ENCODE results near the gene AR.
A peak's percentile ranks its signal among the peaks of the same experiment; 100 is the strongest.
"Not testable (repeated sequence)": the region's sequence is repeated elsewhere in the genome, so short reads cannot be mapped to it uniquely, and the experiment has no call there.

Gene AR

DNA sequence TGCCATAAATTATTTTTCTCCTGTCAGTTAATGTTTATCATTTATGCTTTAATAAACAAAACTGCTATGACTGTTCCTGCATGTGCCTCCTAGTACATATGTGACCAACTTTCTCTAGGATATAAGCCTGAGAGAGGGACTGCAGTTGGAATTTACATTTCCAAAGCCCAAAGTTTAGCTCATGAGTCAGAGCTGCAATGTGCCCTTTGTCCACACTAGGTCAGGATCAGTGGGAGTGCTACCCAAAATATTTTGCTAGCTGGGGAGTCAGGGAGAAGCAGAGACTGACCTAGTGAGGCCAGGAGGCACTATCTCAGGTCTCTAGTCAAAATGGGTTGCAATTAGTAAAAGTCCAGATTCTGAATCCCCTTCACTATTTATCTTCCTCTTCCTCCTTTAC is 92.7 kb downstream of the AR start:
- Histone ChIP-seq H3K27me3 (ENCODE audit: insufficient read depth, insufficient read length) (no peaks in the 10 kb centered on the region), H3K9me3 (ENCODE audit: insufficient read depth, low read length) (no peaks in the 10 kb centered on the region), H3K9ac (ENCODE audit: insufficient read length, low read depth) (no peak overlapping the region), H3K36me3 (ENCODE audit: insufficient read depth, insufficient read length, low read length) (no peaks in the 10 kb centered on the region), H3K4me1 (ENCODE audit: insufficient read depth, insufficient read length) (no peaks in the 10 kb centered on the region), H3K4me3 (ENCODE audit: insufficient read length, low read depth) (no peak overlapping the region)
- TF ChIP-seq YY1 (IDR thresholded peaks at IDR 0.05; ENCODE audit: insufficient read depth, insufficient read length) = no peak
- no peak for TF ChIP-seq SUZ12 (IDR thresholded peaks at IDR 0.05; ENCODE audit: extremely low read depth, insufficient read depth, insufficient read length)
- no peak for TF ChIP-seq ZNF274 (IDR thresholded peaks at IDR 0.05; ENCODE audit: low read depth, low read length)
- DNase-seq (ENCODE audit: low read depth, low spot score) = peak; percentile 51

DNA sequence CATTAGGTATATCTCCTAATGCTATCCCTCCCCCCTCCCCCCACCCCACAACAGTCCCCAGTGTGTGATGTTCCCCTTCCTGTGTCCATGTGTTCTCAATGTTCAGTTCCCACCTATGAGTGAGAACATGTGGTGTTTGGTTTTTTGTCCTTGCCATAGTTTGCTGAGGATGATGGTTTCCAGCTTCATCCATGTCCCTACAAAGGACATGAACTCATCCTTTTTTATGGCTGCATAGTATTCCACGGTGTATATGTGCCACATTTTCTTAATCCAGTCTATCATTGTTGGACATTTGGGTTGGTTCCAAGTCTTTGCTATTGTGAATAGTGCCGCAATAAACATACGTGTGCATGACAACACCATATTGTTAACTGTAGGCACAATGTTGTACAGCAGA is 93.5 kb downstream of the AR start:
- H3K9me3 ChIP-seq (ENCODE audit: insufficient read depth, low read length); DNase-seq (ENCODE audit: low read depth, low spot score); H3K36me3 ChIP-seq (ENCODE audit: insufficient read depth, insufficient read length, low read length); H3K4me1 ChIP-seq (ENCODE audit: insufficient read depth, insufficient read length); H3K27me3 ChIP-seq (ENCODE audit: insufficient read depth, insufficient read length); H3K9ac ChIP-seq (ENCODE audit: insufficient read length, low read depth); H3K4me3 ChIP-seq (ENCODE audit: insufficient read length, low read depth): not testable (repeated sequence)

DNA sequence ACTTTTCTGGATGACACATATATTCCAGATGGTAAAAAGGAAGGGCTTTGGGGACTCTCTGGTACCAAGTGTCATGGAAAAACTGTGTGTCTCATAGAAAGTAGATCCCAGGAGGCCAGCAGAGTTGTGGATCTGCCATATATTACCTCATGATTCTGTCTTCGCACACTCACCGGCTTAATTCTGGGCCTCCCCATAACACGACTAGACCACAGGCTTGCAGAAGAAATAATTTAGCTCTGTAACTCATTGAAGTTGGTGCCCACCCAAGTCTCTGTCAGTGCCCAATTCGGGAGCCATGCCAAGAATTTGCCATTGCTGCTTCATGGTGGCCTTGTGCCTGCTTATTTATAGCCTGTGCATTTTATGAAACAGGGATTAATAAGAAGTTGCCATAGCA is 104.5 kb downstream of the AR start:
- TF ChIP-seq ZNF274 (IDR thresholded peaks at IDR 0.05; ENCODE audit: low read depth, low read length) = no peak
- no peak for TF ChIP-seq SUZ12 (IDR thresholded peaks at IDR 0.05; ENCODE audit: extremely low read depth, insufficient read depth, insufficient read length)
- TF ChIP-seq YY1 (IDR thresholded peaks at IDR 0.05; ENCODE audit: insufficient read depth, insufficient read length) = no peak
- Histone ChIP-seq H3K9me3 (ENCODE audit: insufficient read depth, low read length) (no peaks in the 10 kb centered on the region), H3K4me1 (ENCODE audit: insufficient read depth, insufficient read length) (no peaks in the 10 kb centered on the region), H3K27me3 (ENCODE audit: insufficient read depth, insufficient read length) (no peaks in the 10 kb centered on the region), H3K4me3 (ENCODE audit: insufficient read length, low read depth) (no peak overlapping the region), H3K9ac (ENCODE audit: insufficient read length, low read depth) (no peak overlapping the region), H3K36me3 (ENCODE audit: insufficient read depth, insufficient read length, low read length) (peaks cover 23% of the 10 kb centered on the region)
- no peak for DNase-seq (ENCODE audit: low read depth, low spot score)

DNA sequence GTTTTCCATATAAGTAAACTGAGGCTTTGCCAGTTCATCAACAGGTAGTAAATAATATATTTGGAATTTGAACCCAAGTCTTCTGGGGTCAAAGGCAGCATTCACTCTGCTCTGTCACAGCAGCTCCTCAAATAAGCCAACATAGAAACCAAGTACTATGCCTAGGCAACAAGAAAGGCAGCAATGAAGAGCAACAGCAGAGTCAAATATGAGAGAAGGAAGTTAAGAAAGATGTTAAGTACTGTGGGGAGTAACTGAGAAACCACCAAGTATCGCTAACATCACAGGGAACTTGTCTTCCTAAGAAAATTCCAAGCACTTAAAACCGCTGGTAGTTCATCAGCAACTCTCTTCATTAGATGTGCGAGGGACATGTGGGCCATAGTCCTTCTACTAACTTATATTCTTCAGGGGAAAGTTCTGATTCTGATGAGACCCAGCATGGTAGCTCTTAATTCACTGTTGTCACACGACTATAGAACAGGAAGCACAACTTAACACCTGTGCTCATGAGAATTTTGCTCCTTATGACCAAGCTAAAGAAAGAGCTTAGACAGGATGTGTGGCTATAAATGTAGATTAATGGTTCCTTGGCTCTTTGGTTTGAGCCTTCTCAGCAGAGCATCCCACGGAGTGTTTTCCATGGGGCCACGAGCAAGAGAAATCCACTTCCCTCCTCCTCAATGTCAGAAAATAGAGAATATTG is 107.8 kb downstream of the AR start:
- no peak for TF ChIP-seq SUZ12 (IDR thresholded peaks at IDR 0.05; ENCODE audit: extremely low read depth, insufficient read depth, insufficient read length)
- no peak for TF ChIP-seq ZNF274 (IDR thresholded peaks at IDR 0.05; ENCODE audit: low read depth, low read length)
- TF ChIP-seq YY1 (IDR thresholded peaks at IDR 0.05; ENCODE audit: insufficient read depth, insufficient read length) = no peak
- Histone ChIP-seq H3K27me3 (ENCODE audit: insufficient read depth, insufficient read length) (no peaks in the 10 kb centered on the region), H3K4me3 (ENCODE audit: insufficient read length, low read depth) (no peak overlapping the region), H3K9me3 (ENCODE audit: insufficient read depth, low read length) (no peaks in the 10 kb centered on the region), H3K4me1 (ENCODE audit: insufficient read depth, insufficient read length) (no peaks in the 10 kb centered on the region), H3K9ac (ENCODE audit: insufficient read length, low read depth) (no peak overlapping the region), H3K36me3 (ENCODE audit: insufficient read depth, insufficient read length, low read length) (peaks cover 9% of the 10 kb centered on the region)
- no peak for DNase-seq (ENCODE audit: low read depth, low spot score)

DNA sequence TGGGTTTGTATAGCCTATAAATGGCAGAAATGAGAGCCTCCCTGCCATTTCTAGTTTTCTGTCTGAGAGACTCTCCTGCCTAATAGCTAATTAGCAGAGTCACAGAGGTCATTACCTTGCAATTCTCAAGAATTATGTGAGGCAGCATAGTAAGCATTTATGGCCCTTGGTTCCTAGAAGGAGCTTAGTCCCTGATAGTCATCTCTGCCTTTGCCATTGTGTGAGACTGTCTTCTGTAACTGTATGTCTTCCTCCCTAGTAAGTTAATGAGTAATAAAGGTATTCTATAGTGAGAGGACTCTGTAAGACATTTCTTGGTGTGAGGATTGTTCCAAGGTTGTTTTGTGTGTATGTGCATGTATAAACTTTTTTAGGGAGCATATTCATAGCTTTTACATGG is 108.7 kb downstream of the AR start:
- DNase-seq (ENCODE audit: low read depth, low spot score) = no peak
- TF ChIP-seq SUZ12 (IDR thresholded peaks at IDR 0.05; ENCODE audit: extremely low read depth, insufficient read depth, insufficient read length) (no peak), ZNF274 (IDR thresholded peaks at IDR 0.05; ENCODE audit: low read depth, low read length) (no peak), YY1 (IDR thresholded peaks at IDR 0.05; ENCODE audit: insufficient read depth, insufficient read length) (no peak)
- Histone ChIP-seq H3K36me3 (ENCODE audit: insufficient read depth, insufficient read length, low read length) (peaks cover 2% of the 10 kb centered on the region), H3K27me3 (ENCODE audit: insufficient read depth, insufficient read length) (no peaks in the 10 kb centered on the region), H3K9ac (ENCODE audit: insufficient read length, low read depth) (no peak overlapping the region), H3K9me3 (ENCODE audit: insufficient read depth, low read length) (no peaks in the 10 kb centered on the region), H3K4me3 (ENCODE audit: insufficient read length, low read depth) (no peak overlapping the region), H3K4me1 (ENCODE audit: insufficient read depth, insufficient read length) (no peaks in the 10 kb centered on the region)

DNA sequence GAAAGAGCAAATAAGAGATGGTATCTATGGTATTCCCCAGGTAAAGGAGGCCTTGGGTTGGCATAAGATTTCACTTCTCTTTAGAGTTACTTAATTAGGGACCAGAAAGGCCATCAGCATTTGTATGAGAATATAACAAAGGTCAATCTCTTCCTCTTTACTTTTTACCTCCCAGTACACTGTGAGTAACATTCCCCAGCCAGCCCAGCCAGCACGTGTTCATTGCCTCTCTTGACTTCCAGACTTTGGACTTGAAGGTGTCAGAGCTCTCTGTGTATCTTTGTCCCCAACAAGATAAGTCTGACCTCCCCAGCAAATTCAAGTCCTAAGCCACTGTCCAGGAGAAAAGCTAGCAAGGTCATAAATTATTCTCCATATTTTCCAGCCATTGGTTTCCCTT is 110.5 kb downstream of the AR start:
- Histone ChIP-seq H3K27me3 (ENCODE audit: insufficient read depth, insufficient read length) (no peaks in the 10 kb centered on the region), H3K9me3 (ENCODE audit: insufficient read depth, low read length) (no peaks in the 10 kb centered on the region), H3K4me3 (ENCODE audit: insufficient read length, low read depth) (no peak overlapping the region), H3K9ac (ENCODE audit: insufficient read length, low read depth) (no peak overlapping the region), H3K4me1 (ENCODE audit: insufficient read depth, insufficient read length) (no peaks in the 10 kb centered on the region), H3K36me3 (ENCODE audit: insufficient read depth, insufficient read length, low read length) (peaks cover 2% of the 10 kb centered on the region)
- no peak for TF ChIP-seq SUZ12 (IDR thresholded peaks at IDR 0.05; ENCODE audit: extremely low read depth, insufficient read depth, insufficient read length)
- no peak for TF ChIP-seq YY1 (IDR thresholded peaks at IDR 0.05; ENCODE audit: insufficient read depth, insufficient read length)
- TF ChIP-seq ZNF274 (IDR thresholded peaks at IDR 0.05; ENCODE audit: low read depth, low read length) = no peak
- no peak for DNase-seq (ENCODE audit: low read depth, low spot score)

DNA sequence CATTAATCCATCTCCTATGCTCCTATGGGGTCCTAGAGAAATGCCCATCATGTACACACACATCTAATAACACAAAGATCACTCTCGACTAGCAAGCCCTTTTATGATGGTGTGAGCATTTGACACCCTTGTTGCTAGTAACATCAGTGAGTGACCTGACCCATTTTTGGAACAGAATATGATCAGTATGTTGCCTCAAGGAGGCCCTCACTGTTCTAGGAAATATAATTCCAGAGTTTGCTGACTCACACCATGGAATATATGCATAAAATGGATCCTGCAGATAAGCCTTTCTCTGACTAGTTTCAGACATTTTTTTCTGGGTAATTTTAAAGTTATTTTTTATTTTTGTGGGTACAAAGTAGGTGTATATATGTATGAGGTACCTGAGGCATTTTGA is 121.8 kb downstream of the AR start:
- no peak for DNase-seq (ENCODE audit: low read depth, low spot score)

DNA sequence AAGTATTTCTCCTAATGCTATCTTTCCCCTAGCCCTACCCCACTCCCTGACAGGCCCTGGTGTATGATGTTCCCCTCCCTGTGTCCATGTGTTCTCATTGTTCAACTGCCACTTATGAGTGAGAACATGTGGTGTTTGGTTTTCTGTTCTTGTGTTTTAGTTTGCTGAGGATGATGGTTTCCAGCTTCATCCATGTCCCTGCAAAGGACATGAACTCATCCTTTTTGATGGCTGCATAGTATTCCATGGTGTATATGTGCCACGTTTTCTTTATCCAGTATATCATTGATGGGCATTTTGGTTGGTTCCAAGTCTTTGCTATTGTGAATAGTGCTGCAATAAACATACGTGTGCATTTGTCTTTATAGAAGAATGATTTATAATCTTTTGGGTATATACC is 126.9 kb downstream of the AR start:
- not testable (repeated sequence) for H3K4me3 ChIP-seq (ENCODE audit: insufficient read length, low read depth)

More for the DNA sequence above, 121.8 kb downstream of the AR start:
- H3K4me3 ChIP-seq (ENCODE audit: insufficient read length, low read depth) = no peak overlapping the region
- no peaks in the 10 kb centered on the region for H3K36me3 ChIP-seq (ENCODE audit: insufficient read depth, insufficient read length, low read length)
- H3K9ac ChIP-seq (ENCODE audit: insufficient read length, low read depth) = no peak overlapping the region
- no peaks in the 10 kb centered on the region for H3K27me3 ChIP-seq (ENCODE audit: insufficient read depth, insufficient read length)
- H3K4me1 ChIP-seq (ENCODE audit: insufficient read depth, insufficient read length) = no peaks in the 10 kb centered on the region
- TF ChIP-seq SUZ12 (IDR thresholded peaks at IDR 0.05; ENCODE audit: extremely low read depth, insufficient read depth, insufficient read length) (no peak), ZNF274 (IDR thresholded peaks at IDR 0.05; ENCODE audit: low read depth, low read length) (no peak), YY1 (IDR thresholded peaks at IDR 0.05; ENCODE audit: insufficient read depth, insufficient read length) (no peak)
- H3K9me3 ChIP-seq (ENCODE audit: insufficient read depth, low read length) = peaks cover 15% of the 10 kb centered on the region; the same call in 1 of the 2 replicates

More for the DNA sequence above, 126.9 kb downstream of the AR start:
- H3K4me1 ChIP-seq (ENCODE audit: insufficient read depth, insufficient read length); H3K9ac ChIP-seq (ENCODE audit: insufficient read length, low read depth); H3K9me3 ChIP-seq (ENCODE audit: insufficient read depth, low read length); H3K36me3 ChIP-seq (ENCODE audit: insufficient read depth, insufficient read length, low read length); DNase-seq (ENCODE audit: low read depth, low spot score); H3K27me3 ChIP-seq (ENCODE audit: insufficient read depth, insufficient read length): not testable (repeated sequence)
